SK-N-SH treated with all-trans-retinoic acid at 6 μM for 48 hours (cell line): Measurements from ENCODE around the gene FXYD2.

ENCODE experiments used
- ATAC-seq: fragments of 200-7000 bp; cut with Tn5 transposase; 3 replicates; pipeline ENCODE4 v1.9.1; 2020; ENCODE audit warnings: mild to moderate bottlenecking, moderate library complexity
- ARNTL ChIP-seq: fragments of 450-650 bp; formaldehyde crosslinking; IDR thresholded peaks from 2 replicates; pipeline ENCODE4 v1.5.0; 2020; ENCODE audit warnings: low read depth, mild to moderate bottlenecking, moderate library complexity, borderline replicate concordance
- BACH2 ChIP-seq: fragments of 250-450 bp; sonication (Bioruptor Pico); IDR thresholded peaks from 2 replicates; pipeline ENCODE4 v1.9.0; 2021; ENCODE audit warnings: mild to moderate bottlenecking, borderline replicate concordance
- GLIS3 ChIP-seq: fragments of 250-450 bp; sonication (Bioruptor Pico); IDR thresholded peaks from 2 replicates; pipeline ENCODE4 v1.5.0; 2020; ENCODE audit warnings: mild to moderate bottlenecking, moderate library complexity
- OSR1 ChIP-seq: fragments of 250-450 bp; sonication (Bioruptor Pico); IDR thresholded peaks from 2 replicates; pipeline ENCODE4 v1.8.0; 2022; ENCODE audit warnings: moderate library complexity, mild to moderate bottlenecking, inconsistent platforms
- PPARA ChIP-seq: fragments of 250-450 bp; sonication (Bioruptor Pico); IDR thresholded peaks from 2 replicates; pipeline ENCODE4 v1.5.0; 2020; ENCODE audit warnings: mild to moderate bottlenecking, borderline replicate concordance
- RARB ChIP-seq: fragments of 250-450 bp; sonication (Bioruptor Pico); IDR thresholded peaks from 2 replicates; pipeline ENCODE4 v1.8.0; 2021; ENCODE audit warnings: mild to moderate bottlenecking, moderate library complexity
- SNAI2 ChIP-seq: fragments of 250-450 bp; sonication (Bioruptor Pico); IDR thresholded peaks from 2 replicates; pipeline ENCODE4 v1.5.0; 2020; ENCODE audit warnings: mild to moderate bottlenecking, moderate library complexity
- TCF4 ChIP-seq: fragments of 250-450 bp; sonication (Bioruptor Pico); IDR thresholded peaks from 2 replicates; pipeline ENCODE4 v1.8.0; 2021; ENCODE audit warnings: mild to moderate bottlenecking, moderate library complexity, borderline replicate concordance
- TOX ChIP-seq: fragments of 250-450 bp; sonication (Bioruptor Pico); IDR thresholded peaks from 2 replicates; pipeline ENCODE4 v1.8.0; 2021; ENCODE audit warnings: mild to moderate bottlenecking, moderate library complexity, borderline replicate concordance
- ZC3H10 ChIP-seq: fragments of 250-450 bp; sonication (Bioruptor Pico); IDR thresholded peaks from 2 replicates; pipeline ENCODE4 v1.5.1; 2021; ENCODE audit warnings: mild to moderate bottlenecking, moderate library complexity
- ZFP30 ChIP-seq: fragments of 450-650 bp; formaldehyde crosslinking; IDR thresholded peaks from 2 replicates; pipeline ENCODE4 v1.5.0; 2022; ENCODE audit warnings: mild to moderate bottlenecking, moderate library complexity
- ZNF565 ChIP-seq: fragments of 450-650 bp; formaldehyde crosslinking; conservative IDR thresholded peaks from 2 replicates; pipeline ENCODE4 v1.5.0; 2020; ENCODE audit warnings: low read depth, mild to moderate bottlenecking, moderate library complexity
- ZNF70 ChIP-seq: fragments of 450-650 bp; formaldehyde crosslinking; IDR thresholded peaks from 2 replicates; pipeline ENCODE4 v1.5.0; 2020; ENCODE audit warnings: mild to moderate bottlenecking, moderate library complexity
- ZNF8 ChIP-seq: fragments of 450-650 bp; formaldehyde crosslinking; IDR thresholded peaks from 2 replicates; pipeline ENCODE4 v1.5.0; 2020; ENCODE audit warnings: mild to moderate bottlenecking, moderate library complexity
- TF ChIP-seq, protein P1 (sequence below): fragments of 250-450 bp; sonication (Bioruptor Pico); IDR thresholded peaks from 2 replicates; pipeline ENCODE4 v1.5.1; 2021; ENCODE audit warnings: mild to moderate bottlenecking, moderate library complexity
- TF ChIP-seq, protein P2 (sequence below): fragments of 250-450 bp; sonication (Bioruptor Pico); IDR thresholded peaks from 2 replicates; pipeline ENCODE4 v1.5.0; 2020; ENCODE audit warnings: mild to moderate bottlenecking, moderate library complexity
- TF ChIP-seq, protein P3 (sequence below): fragments of 250-450 bp; sonication (Bioruptor Pico); IDR thresholded peaks from 2 replicates; pipeline ENCODE4 v1.5.1; 2020; ENCODE audit warnings: low read depth, mild to moderate bottlenecking, moderate library complexity
- TF ChIP-seq, protein P4 (sequence below): fragments of 250-450 bp; sonication (Bioruptor Pico); IDR thresholded peaks from 2 replicates; pipeline ENCODE4 v1.8.0; 2020; ENCODE audit warnings: mild to moderate bottlenecking, moderate library complexity, borderline replicate concordance
- TF ChIP-seq, protein P5 (sequence below): fragments of 250-450 bp; sonication (Bioruptor Pico); IDR thresholded peaks from 2 replicates; pipeline ENCODE4 v1.8.0; 2021; ENCODE audit warnings: low read depth, mild to moderate bottlenecking, moderate library complexity, borderline replicate concordance

Gene FXYD2

DNA sequence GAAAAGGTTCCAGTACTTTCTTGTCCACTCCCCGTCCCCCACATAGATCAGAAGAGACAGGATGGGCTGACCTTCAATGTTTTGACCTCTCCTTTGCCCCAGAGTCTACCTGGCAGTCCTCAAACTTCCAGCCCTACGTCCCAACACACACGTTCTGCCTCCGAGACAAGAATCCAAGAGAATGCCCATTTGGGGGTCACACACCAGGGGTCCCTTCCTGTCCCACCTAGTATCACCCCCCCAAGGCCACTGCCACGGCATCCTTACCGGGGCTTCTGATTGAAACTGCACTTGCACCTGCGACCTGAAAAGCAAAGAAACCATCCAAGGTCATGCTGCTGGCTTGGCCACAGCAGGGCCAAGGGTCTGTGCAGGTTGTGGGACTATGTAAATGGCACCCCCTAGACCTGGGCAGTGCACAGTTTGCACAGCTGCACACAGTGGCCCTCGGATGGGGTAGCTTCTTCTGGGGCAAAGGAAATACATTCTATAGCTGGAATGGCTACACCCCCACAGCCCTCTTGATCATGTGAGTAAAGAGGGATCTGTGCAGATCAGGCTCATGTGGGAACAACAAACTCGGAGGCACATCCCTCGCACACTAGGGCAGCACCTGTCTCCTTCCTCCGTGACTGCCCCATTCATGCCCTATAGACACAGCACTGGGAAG lies 16.5 kb upstream of the FXYD2 start:
- no peak for ATAC-seq
- TF ChIP-seq RARB (CRISPR knock-in tag), result no peak

DNA sequence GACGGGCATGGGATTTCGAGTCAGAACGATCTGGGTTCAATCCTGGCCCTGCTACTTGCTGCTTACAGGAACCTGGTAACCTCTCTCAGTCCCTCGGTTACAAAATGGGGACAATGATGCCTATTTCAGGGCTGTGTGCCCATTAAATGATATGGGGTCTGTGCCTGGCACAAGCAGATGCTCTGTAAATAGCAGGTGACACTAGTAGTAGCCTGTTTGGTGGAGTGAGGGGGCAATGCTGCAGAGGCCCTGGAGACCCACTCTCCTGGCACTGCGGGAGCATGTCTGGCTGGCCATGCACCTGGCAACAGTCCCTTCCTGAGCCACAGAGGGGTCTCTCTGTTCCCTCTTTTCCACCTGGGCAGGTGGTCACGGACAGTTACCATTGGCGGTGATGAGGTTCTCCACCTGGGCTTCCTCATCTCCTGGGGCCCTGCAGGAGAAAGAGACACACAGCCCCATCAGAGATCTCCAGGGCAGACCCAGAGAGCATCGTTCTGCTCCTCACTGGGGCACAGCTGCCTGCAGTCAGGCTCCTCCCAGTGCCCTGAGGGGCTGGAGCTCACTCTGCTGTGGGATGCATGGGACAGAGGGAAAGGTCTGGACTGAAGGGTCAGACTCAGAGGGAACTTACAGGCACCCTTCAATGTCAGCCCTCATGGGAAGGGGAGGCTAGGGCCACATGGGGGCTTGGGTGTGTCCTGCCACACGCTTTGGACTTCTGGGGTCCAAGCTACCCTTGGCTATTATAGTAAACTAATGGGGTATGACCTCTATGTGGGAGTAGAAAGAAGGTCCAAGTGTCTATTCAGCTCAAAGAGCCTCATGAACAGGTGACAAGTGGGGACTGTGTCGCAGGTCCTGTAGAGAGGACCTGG lies 15.6 kb upstream of the FXYD2 start:
- ATAC-seq, result no peak
- TF ChIP-seq BACH2 (CRISPR knock-in tag), result no peak
- no peak for TF ChIP-seq ZC3H10 (CRISPR knock-in tag)
- TF ChIP-seq ARNTL (CRISPR knock-in tag), result no peak
- TF ChIP-seq, protein P1, sequence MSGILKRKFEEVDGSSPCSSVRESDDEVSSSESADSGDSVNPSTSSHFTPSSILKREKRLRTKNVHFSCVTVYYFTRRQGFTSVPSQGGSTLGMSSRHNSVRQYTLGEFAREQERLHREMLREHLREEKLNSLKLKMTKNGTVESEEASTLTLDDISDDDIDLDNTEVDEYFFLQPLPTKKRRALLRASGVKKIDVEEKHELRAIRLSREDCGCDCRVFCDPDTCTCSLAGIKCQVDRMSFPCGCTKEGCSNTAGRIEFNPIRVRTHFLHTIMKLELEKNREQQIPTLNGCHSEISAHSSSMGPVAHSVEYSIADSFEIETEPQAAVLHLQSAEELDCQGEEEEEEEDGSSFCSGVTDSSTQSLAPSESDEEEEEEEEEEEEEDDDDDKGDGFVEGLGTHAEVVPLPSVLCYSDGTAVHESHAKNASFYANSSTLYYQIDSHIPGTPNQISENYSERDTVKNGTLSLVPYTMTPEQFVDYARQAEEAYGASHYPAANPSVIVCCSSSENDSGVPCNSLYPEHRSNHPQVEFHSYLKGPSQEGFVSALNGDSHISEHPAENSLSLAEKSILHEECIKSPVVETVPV, result no peak

DNA sequence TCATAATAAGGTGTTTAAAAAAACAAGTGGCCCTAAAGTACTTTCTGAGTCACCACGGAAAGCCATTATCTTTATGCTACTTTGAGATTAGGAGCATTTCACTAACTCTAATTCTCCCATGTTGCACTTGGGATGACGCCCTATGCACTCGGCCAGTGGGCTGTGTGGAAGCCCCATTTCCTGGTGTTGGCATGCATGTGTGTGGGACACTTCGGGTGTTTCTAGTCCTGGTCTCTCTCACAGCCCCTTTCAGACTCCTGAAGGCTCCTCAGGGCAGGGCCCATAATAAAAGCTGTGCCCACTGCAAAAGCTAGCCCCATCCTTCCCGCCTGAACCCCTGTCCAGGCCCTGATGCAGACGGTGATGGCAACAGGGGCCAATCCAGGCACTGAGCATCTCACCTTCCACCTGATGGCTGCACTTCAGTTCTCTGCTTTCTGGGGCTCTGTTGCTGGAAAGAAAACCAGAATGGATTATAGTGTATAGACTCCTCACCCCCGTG lies 14.9 kb upstream of the FXYD2 start:
- TF ChIP-seq, protein P1, result no peak
- TF ChIP-seq TCF4 (CRISPR knock-in tag) (no peak), ZFP30 (CRISPR knock-in tag) (no peak), GLIS3 (no peak), PPARA (no peak), TOX (CRISPR knock-in tag) (no peak), OSR1 (CRISPR knock-in tag) (no peak)
- ATAC-seq, result no peak

DNA sequence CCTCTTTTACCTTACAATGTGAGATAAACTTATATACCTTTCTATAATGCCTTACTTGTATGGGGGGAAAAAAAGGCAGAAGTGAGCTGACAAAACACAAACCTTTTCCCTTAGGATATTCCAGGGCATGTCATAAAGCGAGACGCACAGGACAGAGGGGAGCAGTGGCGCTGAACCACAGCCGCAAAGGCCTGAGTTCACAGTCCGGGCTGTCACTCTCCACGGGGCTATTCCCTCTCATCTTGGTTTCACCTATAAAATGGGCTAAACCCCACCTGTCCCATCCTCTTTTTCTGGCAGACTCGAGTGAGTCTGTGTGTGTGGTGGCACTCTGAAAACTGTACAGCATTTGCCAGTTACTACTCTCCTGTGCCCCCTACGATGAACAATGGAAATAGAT lies 14.4 kb upstream of the FXYD2 start:
- ATAC-seq, result no peak
- TF ChIP-seq SNAI2 (no peak), TCF4 (CRISPR knock-in tag) (no peak), ZNF8 (no peak), TOX (CRISPR knock-in tag) (no peak), ZNF565 (CRISPR knock-in tag) (no peak), ZNF70 (no peak), ZFP30 (CRISPR knock-in tag) (no peak), GLIS3 (no peak)
- TF ChIP-seq, protein P2, sequence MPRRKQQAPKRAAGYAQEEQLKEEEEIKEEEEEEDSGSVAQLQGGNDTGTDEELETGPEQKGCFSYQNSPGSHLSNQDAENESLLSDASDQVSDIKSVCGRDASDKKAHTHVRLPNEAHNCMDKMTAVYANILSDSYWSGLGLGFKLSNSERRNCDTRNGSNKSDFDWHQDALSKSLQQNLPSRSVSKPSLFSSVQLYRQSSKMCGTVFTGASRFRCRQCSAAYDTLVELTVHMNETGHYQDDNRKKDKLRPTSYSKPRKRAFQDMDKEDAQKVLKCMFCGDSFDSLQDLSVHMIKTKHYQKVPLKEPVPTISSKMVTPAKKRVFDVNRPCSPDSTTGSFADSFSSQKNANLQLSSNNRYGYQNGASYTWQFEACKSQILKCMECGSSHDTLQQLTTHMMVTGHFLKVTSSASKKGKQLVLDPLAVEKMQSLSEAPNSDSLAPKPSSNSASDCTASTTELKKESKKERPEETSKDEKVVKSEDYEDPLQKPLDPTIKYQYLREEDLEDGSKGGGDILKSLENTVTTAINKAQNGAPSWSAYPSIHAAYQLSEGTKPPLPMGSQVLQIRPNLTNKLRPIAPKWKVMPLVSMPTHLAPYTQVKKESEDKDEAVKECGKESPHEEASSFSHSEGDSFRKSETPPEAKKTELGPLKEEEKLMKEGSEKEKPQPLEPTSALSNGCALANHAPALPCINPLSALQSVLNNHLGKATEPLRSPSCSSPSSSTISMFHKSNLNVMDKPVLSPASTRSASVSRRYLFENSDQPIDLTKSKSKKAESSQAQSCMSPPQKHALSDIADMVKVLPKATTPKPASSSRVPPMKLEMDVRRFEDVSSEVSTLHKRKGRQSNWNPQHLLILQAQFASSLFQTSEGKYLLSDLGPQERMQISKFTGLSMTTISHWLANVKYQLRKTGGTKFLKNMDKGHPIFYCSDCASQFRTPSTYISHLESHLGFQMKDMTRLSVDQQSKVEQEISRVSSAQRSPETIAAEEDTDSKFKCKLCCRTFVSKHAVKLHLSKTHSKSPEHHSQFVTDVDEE, result no peak
- TF ChIP-seq, protein P3, sequence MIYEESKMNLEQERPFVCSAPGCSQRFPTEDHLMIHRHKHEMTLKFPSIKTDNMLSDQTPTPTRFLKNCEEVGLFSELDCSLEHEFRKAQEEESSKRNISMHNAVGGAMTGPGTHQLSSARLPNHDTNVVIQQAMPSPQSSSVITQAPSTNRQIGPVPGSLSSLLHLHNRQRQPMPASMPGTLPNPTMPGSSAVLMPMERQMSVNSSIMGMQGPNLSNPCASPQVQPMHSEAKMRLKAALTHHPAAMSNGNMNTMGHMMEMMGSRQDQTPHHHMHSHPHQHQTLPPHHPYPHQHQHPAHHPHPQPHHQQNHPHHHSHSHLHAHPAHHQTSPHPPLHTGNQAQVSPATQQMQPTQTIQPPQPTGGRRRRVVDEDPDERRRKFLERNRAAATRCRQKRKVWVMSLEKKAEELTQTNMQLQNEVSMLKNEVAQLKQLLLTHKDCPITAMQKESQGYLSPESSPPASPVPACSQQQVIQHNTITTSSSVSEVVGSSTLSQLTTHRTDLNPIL (CRISPR knock-in tag), result no peak
- TF ChIP-seq, protein P4, sequence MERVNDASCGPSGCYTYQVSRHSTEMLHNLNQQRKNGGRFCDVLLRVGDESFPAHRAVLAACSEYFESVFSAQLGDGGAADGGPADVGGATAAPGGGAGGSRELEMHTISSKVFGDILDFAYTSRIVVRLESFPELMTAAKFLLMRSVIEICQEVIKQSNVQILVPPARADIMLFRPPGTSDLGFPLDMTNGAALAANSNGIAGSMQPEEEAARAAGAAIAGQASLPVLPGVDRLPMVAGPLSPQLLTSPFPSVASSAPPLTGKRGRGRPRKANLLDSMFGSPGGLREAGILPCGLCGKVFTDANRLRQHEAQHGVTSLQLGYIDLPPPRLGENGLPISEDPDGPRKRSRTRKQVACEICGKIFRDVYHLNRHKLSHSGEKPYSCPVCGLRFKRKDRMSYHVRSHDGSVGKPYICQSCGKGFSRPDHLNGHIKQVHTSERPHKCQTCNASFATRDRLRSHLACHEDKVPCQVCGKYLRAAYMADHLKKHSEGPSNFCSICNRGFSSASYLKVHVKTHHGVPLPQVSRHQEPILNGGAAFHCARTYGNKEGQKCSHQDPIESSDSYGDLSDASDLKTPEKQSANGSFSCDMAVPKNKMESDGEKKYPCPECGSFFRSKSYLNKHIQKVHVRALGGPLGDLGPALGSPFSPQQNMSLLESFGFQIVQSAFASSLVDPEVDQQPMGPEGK (CRISPR knock-in tag), result no peak
- TF ChIP-seq, protein P5, sequence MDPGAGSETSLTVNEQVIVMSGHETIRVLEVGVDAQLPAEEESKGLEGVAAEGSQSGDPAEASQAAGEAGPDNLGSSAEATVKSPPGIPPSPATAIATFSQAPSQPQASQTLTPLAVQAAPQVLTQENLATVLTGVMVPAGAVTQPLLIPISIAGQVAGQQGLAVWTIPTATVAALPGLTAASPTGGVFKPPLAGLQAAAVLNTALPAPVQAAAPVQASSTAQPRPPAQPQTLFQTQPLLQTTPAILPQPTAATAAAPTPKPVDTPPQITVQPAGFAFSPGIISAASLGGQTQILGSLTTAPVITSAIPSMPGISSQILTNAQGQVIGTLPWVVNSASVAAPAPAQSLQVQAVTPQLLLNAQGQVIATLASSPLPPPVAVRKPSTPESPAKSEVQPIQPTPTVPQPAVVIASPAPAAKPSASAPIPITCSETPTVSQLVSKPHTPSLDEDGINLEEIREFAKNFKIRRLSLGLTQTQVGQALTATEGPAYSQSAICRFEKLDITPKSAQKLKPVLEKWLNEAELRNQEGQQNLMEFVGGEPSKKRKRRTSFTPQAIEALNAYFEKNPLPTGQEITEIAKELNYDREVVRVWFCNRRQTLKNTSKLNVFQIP (CRISPR knock-in tag), result no peak
- TF ChIP-seq, all 23 proteins: peak for 0
